ENCODE measurements around the gene CLDN22.

CLDN22 gene

GRCh38 chr4:183320211-183321059 lies at the start of gene CLDN22:
Gene CLDN22, minus strand, starts transcription at chr4:183320276. Its CDS starts 58 bp downstream, at chr4:183320218.
- DNase-seq (ENCODE audit: low read depth in 3 of 3) = no peak

DNA sequence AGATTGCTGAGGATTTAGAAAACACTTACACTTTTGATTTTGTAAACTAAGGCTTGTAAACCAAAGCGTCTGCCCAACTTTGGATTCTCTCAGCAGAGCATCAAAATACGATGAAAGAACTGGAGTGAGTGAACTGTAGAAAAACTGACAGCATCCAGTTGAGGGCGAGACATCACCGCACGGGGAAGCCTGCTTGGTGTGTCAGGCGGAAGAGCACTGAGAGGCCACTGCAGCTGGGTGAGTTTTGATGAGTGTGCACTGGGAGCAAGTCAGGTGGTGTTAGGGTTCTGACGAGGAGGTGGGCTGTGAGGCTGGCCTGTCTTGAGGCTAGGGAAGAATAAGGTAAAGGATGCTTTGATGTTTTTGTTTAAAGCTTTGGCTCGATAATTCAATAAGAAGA lies 49.0 kb upstream of the CLDN22 start:
- DNase-seq (ENCODE audit: low read depth in 3 of 3) = no peak

DNA sequence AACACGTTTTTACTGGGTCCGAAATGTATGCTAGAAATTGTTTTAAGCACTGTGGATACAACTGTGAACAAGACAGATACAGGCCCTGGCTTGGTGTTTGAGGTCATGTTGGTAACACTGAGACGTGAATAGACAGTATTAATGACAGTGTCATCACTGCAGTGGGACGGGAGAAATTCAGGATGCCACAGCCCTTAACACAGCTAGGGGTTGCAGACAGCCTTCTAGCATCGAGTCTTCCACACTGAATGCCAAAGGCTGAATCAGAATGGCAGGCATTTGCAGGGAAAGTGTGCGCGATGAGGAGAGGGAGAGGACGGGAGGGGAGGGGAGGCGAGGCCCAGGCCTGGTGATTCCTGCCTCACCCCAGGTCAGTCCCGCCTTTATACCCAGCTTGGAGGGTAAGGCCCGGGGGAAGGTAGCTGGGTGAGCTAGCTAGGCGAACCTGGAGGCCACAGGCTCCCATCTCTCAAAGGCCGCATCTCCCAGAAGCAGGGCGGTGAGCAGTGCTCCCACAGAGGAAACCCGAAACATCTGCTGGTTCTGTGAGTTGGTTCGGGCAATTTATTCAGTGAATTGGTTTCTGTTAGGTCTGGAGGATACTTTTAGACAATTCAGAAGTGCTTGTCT lies 46.2 kb upstream of the CLDN22 start:
- no peak for DNase-seq (ENCODE audit: low read depth in 3 of 3)

GRCh38 chr4:183364025-183364424 lies 43.9 kb upstream of the CLDN22 start:
- DNase-seq (ENCODE audit: low read depth in 3 of 3) = no peak

DNA sequence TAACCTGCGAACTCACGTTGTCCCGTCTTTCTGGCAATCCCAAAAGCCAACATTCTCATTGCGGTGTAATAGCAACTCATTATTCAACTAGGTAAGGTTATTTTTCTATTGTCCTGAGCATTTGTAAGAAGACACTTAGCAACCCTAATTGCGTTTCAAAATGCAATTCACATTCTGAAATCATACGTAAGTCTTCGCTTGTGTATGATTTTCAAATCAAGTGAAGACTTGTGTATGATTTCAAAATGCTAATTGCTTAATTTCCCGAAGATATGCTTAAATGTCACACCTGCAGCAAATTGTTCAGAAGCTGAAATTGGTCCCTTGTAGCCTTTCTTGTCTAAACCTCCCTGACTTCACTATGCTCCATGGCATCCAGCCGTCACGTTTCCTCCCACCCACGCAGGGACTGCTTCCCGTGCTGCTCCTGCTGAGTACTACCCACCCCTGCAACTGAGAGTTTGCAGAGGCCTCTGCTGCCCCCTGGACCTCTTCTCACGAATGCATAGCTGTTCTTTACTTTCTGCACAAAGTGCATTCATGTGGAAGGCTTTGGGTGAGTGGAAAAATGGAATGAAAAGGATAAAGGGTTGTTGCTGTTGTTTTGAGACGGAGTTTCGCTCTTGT lies 43.0 kb upstream of the CLDN22 start:
- no peak for DNase-seq (ENCODE audit: low read depth in 3 of 3)

DNA sequence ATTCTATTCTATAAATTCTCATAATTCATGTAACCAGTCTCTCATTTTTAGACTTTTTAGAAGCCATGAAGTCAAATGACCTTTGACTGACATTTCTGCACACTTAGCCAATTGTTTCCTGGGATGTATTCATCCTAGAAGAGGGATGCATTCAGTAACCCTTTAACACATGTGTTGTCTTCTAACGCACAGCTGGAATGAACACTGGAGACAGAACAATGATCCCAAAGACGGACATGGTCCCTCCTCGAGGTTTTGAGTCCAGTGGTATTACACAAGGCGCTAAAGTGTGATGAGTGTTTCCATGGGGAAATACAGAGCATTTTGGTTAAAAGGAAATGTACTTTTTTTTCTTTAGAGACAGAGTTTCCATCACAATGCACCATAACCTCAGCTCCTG lies 42.0 kb upstream of the CLDN22 start:
- no peak for DNase-seq (ENCODE audit: low read depth in 3 of 3)

DNA sequence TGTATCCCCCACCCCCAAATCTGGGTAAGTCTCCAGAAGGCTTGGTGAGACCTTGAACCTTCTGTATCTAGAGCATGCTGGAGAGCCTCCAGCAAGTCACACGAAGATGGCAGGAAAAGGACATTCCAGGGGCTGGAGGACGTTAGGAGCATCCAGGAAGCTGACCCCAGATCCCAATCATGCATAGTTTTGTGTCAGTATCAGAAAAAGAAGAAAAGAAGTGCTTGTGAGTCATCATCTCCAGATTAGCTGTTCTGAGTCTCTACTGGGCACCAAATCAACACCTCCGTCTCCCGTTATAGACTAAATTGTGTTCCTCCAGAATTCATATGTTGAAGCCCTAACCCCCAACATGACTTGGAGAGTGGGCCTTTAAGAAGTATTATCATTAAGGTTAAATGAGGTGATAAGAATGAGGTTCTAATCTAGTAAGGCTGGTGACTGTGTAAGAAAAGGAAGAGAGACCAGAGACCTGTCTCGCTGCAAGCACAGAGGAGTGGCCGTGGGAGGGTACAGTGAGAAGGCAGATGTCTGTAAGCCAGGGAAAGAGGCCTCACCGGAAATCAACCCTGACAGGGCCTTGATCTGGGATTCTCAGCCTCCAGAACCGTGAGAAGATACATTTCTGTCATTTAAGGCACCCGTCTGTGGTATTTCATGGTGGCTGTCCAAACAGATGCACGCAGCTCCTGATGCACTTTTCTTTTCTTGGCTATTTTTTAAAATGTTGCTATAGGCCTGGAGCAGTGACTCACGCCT lies 40.3 kb upstream of the CLDN22 start:
- DNase-seq (ENCODE audit: low read depth in 3 of 3) = no peak

- no peak for DNase-seq (ENCODE audit: low read depth in 3 of 3)
Measured at GRCh38 chr4:183358215-183358755, 38.2 kb upstream of the CLDN22 start.

DNA sequence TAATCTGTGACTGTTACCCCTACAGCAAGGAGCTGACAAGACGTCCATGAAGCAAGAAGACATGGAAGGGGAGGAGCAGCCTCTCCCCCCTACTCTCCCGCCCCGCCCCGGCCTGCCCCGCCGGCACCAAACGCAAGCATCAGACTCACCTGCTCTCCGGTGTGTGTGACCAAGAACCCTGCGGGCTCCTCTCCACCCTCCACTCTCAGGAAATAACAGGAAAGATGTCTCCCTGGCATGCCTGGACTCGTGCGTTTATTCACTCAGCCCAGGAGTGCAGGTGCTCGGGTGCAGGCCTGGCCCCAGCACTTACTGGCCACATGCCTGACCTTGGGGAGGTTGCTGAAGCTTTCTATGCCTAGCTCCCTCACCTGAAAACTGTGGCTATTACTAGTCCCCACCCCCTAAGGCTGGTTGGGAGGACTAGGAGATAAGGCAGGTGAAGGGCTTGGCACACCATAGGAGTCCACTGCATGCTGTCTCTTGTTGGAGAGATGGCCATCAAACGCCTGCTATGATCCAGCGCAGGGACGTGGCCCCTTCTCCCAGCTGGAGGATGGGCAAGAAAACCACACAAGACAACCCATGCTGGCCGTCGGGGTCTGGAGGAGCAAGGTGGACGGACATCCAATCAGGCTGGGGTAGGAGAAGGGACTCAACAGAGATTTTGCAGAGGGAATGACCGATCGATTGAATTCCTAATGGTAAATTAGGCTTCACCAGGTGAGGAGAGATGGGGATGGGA lies 37.0 kb upstream of the CLDN22 start:
- DNase-seq (ENCODE audit: low read depth in 3 of 3) = no peak

GRCh38 chr4:183356173-183356830 lies 36.2 kb upstream of the CLDN22 start:
- no peak for DNase-seq (ENCODE audit: low read depth in 3 of 3)

DNA sequence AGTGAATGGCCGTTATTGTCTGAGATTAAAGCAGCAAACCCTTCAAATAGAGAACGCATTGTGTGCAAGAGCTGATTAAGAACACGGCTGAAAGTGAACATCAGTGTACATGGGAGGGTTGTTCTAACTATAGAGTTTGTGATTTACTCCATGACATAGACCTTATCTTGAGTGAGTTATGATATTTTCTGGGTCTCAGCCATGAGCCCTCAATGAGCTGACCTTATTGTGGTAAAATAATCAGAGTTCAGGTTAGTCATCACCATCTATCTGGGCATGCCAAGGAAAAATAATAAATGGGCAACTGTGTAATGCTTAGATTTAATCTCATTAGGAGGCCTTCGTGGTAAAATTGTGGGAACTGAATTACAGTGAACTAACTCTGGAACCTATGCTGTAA lies 35.3 kb upstream of the CLDN22 start:
- no peak for DNase-seq (ENCODE audit: low read depth in 3 of 3)

GRCh38 chr4:183354219-183354618 lies 34.1 kb upstream of the CLDN22 start:
- no peak for DNase-seq (ENCODE audit: low read depth in 3 of 3)

- DNase-seq (ENCODE audit: low read depth in 3 of 3) = no peak
Measured at GRCh38 chr4:183353557-183353956, 33.5 kb upstream of the CLDN22 start.

GRCh38 chr4:183352546-183352945 lies 32.5 kb upstream of the CLDN22 start:
- DNase-seq (ENCODE audit: low read depth in 3 of 3) = no peak

GRCh38 chr4:183350317-183351071 lies 30.4 kb upstream of the CLDN22 start:
- no peak for DNase-seq (ENCODE audit: low read depth in 3 of 3)

DNA sequence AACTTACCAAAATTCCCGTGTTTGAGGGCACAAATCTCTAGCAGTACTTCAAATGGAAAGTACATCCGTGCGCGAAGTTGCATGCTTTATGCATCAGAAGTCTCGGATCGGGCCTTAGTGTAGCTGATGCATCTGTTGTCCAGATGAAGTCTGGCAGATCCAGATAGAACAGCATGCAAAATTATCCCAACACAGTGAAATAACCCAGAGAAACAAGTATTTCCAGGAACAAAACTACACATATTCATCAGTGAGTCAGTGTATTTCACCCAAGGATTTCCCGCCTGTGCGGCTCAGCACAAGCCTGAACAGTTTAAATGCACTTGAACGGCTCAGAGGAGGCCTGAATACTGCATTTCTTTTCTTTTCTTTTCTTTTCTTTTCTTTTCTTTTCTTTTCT lies 29.6 kb upstream of the CLDN22 start:
- no peak for DNase-seq (ENCODE audit: low read depth in 3 of 3)

DNA sequence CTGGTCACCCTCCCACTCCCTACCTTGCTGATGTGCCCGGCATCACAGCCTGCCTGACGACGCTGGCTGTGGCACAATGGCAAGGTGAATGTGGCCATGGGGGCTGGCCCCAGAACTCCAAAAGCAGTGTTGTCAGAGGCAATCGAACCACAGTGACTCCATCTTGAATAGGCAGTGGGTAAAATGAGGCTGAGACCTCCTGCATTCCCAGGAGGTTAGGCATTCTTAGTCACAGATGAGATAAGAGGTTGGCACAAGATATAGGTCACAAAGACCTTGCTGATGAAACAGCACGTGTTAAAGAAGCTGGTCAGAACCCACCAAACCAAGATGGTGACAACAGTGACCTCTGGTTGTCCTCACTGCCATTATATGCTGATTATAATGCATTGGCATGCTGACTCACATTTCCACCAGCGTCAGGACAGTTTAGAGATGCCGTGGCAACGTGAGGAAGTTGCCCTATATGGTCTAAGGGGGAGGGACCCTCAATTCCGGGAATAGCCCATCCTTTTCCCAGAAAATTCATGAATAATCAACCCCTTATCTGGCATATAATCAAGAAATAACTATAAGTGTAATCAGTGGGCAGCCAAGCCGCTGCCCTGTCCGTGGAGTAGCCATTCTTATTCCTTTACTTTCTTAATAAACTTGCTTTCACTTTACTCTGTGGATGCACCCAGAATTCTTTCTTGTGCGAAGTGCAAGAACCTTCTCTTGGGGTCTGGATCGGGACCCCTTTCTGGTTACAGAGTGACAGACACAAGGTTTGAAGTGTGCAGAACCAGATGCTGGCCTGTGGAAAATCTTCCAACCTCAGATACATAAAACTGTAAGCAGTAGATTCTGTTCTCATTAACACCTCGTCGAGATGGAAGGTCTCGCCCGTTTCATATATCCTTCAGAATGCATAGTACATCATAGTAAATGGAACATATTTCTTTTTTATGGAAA lies 28.9 kb upstream of the CLDN22 start:
- DNase-seq (ENCODE audit: low read depth in 3 of 3) = peak in 2 of 3 experiments; percentile 7 to 33

GRCh38 chr4:183348136-183348535 lies 28.1 kb upstream of the CLDN22 start:
- DNase-seq (ENCODE audit: low read depth in 3 of 3) = no peak

- no peak for DNase-seq (ENCODE audit: low read depth in 3 of 3)
Measured at GRCh38 chr4:183347566-183347965, 27.5 kb upstream of the CLDN22 start.
